ENCODE data around the gene PAIP2.
"Not testable (repeated sequence)": the region's sequence is repeated elsewhere in the genome, so short reads cannot be mapped to it uniquely, and the experiment has no call there.

The PAIP2 gene

DNA sequence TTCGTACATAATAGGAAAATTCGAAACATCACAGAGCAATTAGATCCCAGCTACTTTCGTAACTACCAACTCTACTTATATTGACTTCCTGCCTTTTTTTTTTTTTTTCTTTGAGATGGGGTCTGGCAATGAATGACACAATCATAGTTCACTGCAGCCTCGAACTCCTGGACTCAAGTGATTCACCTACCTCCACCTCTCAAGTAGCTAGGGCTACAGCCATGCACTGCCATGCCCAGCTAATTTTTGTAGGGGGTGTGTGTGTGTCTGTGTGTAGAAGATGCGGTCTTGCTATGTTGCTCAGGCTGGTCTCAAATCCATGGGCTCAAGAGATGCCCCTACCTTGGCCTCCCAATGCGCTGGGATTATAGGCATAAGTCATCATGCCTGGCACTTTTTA, 5.8 kb upstream of the PAIP2 start:
- no peak for DNase-seq

DNA sequence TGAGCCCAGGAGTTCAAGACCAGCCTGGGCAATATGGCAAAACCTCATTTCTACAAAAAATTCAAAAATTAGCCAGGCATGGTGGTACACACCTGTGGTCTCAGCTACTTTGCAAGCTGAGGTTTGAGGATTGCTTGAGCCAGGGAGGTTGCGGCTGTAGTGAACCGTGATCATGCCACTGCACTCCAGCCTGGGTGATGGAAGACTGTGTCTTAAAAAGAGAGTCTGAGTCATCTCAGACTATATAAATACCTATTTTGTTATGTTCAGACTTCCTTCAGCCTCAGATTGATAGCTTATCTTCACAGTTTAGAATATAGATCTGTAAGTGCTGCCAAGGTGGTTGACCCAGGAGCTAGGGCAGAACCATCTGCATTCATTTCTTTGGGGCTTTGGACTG, 1.6 kb upstream of the PAIP2 start:
- DNase-seq = no peak

DNA sequence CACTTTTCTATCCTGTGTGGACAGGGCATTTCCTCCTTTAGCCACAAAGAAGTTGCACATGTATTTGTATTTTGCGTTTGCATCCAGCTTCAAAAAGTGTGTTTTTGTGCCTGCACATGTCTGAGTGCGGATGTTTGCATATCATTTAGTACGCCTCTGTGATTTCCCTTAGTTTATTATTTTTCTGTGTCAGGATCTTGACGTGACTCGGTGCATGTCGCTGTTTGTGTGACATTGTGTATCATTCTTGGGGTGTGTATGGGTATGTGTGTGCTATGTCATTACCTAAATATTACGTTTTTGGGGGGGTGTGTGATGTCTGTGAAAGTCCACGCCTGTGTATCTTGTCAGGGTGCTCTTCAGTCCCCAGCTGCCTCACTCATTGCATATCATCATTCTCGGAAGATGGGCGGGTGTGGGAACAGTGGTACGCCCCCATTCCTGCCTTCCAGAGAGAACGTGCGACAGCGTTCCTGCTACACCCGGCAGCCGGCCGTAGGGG, 416 bp upstream of the PAIP2 start:
- DNase-seq = no peak

DNA sequence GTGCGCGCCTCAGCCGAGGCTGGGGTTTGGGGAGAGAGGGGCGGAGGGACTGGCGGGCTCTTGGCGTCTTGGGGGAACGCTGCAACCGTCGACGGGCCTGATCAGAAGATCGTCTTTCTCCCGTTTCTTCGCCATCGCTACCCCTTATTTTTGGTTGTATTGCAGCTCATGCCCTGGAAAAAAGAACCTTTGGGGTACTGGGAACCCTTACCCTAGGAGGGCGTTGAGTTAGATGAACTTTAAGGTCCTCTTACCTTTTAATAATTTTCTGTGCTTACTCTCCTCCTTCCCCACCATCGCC, 719 bp downstream of the PAIP2 start:
- DNase-seq = no peak

DNA sequence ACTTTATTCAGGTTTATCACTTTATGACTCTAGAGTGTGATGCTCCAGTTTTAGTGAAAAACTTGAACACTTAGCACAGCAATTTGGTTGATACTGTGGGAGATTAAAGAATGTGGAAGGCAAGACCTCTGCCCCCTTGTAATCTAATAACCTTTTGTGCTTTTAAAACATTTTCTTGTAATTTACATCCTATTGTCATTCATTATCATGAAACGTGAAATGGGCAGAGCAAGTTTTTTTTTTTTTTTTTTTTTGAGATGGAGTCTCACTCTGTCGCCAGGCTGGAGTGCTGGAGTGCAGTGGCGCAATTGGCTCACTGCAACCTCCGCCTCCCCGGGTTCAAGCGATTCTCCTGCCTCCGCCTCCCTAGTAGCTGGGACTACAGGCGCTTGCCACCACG, 1.8 kb downstream of the PAIP2 start:
- DNase-seq = no peak

DNA sequence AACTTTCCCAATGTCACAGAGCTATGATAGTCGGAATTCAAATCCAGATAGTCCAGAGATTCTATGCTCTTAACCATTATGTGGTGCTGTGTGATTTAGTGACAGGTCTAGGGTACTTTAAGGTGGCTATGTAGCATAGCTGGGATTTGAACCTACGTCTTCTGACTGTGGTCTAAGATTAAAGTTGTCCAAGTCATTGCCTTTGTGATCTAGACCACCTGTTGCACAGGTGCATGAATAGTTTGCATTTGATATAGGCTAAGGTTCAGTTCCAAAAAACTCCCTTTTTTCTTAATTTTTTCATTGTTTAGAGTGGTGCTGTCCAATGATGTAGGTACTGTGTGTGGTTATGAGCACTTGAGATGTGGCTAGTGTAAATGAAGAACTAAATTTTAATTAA, 2.5 kb downstream of the PAIP2 start:
- DNase-seq = no peak

DNA sequence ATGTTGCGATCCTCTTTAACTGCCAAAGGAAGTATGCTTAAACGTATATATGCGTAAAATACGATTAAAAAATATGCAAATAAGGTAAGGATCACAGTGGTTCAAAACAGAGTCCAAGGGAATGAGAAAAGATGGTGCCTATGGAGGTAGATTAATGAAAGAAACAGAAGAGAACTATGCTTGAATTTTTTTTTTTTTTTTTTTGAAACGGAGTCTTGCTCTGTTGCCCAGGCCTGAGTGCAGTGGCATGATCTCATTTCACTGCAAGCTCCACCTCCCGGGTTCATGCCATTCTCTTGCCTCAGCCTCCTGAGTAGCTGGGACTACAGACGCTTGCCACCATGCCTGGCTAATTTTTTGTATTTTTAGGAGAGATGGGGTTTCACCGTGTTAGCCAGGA, 3.8 kb downstream of the PAIP2 start:
- not testable (repeated sequence) for DNase-seq

DNA sequence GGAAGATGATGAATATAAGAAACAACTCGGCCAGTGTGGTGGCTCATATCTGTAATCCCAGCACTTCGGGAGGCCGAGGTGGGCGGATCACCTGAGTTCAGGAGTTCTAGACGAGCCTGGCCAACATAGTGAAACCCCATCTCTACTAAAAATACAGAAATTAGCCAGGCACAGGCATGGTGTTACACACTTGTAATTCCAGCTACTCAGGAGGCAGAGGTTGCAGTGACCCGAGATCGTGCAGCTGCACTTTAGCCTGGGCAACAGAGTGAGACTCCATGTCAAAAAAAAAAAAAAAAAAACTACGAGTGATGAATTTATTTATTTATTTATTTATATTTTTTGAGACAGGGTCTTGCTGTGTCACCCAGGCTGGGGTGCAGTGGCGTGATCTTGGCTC, 6.2 kb downstream of the PAIP2 start:
- not testable (repeated sequence) for DNase-seq

DNA sequence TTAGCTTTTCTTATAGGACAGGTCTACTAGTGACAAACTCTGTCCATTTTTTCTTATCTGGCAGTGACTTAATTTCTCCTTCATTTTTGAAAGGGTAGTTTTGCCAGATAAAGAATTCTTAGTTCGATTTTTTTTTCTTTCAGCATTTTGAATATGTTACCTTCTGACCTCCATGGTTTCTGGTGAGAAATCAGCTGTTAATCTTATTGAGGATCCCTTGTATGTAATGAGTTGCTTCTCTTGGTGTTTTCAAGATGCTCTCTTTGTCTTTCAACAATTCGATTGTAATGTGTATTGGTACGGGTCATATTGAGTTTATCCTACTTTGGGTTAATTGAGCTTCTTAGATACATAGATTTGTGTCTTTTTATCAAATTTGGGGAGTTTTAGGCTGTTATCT, 12.5 kb downstream of the PAIP2 start:
- DNase-seq = no peak

DNA sequence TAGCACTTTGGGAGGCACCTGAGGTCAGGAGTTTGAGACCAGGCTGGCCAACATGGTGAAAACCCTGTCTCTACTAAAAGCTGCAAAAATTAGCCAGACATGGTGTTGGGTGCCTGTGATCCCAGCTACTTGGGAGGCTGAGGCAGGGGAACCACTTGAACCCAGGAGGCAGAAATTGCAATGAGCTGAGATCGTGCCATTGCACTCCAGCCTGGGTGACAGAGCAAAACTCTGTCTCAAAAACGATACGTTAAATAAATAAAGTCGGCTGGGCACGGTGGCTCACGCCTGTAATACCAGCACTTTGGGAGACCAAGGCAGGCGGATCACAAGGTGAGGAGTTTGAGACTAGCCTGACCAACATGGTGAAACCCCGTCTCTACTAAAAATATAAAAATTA, 14.2 kb downstream of the PAIP2 start:
- not testable (repeated sequence) for DNase-seq

DNA sequence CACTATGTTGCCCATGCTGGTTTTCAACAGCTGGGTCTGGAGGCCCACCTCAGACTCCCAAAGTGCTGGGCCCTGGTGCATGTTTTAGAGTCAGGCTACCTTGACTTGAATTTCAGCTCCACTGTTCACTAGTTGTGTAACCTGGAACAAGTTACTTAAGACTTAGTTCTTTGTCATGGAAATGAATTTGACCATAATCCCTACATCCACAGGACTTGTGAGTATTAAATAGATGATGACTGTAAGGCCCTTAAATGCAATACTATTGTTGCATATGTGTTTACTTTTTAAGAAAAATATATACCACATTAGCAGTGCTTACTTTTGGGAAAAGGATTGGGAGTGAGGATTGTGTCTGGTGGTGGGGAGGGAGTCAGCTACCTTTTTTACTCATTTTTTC, 16.4 kb downstream of the PAIP2 start:
- DNase-seq = no peak

DNA sequence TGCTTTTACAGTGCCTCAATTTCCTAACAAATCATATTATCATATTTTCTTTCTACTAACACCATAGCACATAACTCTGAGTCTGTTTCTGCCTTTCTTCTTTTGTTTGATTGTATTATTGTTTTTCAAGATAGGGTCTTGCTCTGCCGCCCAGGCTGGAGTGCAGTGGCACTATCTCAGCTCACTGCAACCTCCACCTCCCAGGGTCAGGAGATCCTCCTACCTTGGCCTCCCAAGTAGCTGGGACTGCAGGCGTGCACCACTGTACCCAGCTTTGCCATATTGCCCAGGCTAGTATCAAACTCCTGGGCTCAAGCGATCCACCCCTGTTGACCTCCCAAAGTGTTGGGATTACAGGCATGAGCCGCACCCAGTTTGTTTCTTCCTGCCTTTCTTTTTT, 18.7 kb downstream of the PAIP2 start:
- no peak for DNase-seq

DNA sequence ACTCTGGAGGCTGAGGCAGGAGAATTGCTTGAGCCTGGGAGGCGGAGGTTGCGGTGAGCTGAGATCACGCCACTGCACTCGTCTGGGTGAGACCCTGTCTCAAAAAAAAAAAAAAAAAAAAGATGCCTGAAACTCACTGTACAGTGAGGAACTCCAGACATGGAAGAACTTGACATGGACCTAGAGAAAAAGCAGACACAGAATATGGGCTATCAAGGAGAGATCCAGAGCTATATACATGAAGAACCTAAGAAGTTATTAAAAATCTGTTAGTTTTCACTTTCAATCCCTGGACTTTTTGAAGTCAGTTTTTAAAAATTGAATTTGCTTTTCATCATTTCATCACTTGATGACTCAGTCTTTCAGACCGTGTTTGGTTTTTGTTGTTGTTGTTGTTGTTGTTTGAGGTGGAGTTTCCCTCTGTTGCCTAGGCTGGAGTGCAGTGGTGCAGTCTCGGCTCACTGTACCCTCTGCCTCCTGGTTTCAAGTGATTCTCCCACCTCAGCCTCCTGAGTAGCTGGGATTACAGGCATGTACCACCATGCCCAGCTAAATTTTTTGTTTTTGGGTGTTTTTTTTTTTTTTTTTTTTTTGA, 20.3 kb downstream of the PAIP2 start:
- no peak for DNase-seq

DNA sequence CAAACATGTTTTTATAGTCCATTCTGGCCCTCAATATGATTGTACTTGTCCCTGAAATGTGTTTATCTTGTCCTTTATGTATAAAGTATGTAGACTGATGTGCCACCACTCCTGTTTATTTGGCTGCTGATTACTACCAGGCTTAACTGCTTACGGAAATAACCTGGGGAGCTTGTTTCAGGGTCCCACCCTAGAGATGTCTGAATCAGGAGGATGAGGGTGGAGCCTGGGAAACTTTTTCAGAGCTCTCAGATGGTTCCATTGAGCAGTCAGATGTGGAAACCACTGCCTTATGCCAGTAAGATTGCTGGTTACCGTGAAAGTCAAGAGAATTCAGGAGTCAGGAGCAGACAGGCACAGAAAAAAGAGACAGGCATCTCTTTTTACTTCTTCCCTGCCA, 22.3 kb downstream of the PAIP2 start:
- DNase-seq = no peak

DNA sequence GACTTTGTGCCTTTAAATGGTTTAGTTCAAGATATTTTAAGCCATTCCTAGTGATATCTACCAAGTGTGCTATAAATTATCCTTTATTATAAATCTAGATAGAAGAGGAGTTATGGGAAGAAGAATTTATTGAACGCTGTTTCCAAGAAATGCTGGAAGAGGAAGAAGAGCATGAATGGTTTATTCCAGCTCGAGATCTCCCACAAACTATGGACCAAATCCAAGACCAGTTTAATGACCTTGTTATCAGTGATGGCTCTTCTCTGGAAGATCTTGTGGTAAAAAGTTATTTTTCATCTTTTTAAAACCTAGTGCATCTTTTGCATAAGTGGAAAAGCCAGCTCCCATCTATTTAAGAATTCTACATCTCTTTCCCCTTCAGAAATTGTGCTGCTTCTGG, 22.8 kb downstream of the PAIP2 start:
- DNase-seq = no peak

DNA sequence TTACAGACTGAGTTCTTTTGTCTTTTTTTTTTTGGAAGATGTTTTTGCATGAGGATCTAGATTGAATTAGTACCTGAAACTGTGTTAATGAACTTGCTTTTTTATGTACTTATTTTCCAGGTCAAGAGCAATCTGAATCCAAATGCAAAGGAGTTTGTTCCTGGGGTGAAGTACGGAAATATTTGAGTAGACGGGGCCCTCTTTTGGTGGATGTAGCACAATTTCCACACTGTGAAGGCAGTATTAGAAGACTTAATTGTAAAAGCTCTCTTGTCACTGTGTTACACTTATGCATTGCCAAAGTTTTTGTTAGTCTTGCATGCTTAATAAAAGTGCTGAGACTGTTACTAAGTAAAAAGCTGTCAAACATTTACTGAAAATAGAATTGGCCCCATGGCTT, 27.0 kb downstream of the PAIP2 start:
- DNase-seq = no peak

DNA sequence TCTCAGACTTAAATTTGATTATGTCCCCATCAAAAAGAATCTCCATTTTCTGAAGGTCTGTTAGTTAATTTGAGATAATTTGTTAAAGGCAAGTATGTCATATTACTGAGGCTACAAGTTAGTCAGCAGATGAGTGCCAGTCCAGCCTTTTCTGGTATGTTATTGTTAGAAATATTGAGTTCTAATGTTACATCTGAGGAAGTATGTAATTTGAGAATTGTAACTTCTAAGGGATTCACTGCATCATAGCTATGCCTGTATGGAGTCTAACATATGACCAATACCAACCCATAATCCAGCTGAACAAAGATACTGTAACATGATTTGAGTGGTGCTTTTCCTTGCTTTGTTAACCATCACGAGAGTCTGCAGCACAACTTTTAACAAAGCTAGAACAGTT, 27.5 kb downstream of the PAIP2 start:
- no peak for DNase-seq

DNA sequence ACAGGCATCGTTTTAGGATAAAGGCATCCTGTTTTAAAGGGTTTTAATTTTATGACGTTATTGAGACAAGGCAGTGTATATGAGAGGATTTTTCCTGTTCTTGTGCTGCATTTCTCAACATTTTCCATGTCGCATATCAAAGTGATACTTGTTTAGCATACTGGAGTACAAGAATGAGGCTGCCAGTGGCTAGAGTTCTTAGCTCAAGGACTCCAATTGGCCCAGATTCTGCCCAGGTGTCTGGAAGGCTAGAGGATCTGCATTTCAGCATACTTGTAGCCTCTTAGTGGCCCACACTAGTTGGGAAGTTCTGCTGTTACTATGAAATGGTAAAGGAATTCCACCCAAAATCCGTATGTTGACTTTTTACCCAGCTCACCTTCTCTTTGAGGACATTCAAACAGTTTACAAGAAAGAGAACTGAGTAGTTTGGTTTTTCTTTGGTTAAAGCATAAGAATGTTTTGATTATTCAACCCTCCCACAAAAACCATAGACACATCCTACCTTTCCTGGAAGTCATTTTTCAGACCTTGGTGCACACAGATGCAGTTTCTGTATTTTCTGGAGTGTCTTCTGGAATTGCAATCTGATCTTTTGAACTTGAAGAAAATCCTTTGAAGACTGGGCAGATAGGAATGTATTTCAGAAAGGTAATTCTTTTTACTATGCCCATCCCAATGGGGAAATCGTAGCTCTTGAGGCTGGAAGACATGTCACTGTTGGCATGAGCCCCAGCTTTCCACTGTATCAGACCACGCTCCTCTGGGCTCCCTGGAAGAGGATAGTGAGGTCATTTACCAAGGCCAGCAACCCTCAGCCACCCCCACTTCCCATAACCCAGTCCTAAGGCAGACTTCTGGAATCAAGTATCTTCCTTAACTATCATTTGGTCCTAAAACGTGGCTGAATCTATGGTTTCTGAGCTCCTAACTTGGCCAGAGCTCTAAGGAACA, 30.1 kb downstream of the PAIP2 start:
- no peak for DNase-seq

DNA sequence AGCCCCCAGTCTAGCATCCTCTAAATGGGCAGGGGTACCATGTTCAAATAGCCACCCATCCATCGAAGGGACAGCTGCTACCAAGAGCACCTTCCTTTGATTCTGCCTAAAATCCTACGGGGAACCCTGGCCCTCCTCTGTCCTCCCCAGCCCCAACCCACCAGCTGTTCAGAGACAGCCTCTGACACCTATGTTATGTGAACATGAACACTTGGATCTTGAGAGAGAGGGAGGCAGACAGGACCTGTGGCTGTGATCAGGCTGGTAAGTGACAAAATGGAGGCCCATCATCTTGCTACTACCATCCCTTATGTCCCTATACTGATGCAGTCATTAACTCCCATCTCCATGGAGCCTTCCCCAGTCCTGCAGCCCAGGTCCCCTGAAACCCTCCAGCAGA, 33.3 kb downstream of the PAIP2 start:
- DNase-seq = no peak

DNA sequence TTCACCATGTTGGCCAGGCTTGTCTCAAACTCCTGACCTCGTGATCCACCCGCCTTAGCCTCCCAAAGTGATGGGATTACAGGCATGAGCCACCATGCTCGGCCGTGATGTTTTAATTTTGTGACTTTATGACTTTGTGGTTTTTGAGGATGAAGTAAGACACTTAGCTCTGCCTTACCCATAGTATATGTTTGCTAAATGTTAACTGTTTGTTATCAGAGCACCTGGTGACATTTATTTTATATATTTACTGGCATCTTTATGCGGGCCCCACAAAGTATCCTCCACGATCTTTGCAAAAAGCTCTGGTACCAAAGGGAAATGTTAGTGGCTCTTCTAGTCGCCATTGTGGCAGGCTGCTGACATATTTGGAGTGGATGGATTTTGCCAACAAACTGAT, 34.7 kb downstream of the PAIP2 start:
- DNase-seq = no peak

DNA sequence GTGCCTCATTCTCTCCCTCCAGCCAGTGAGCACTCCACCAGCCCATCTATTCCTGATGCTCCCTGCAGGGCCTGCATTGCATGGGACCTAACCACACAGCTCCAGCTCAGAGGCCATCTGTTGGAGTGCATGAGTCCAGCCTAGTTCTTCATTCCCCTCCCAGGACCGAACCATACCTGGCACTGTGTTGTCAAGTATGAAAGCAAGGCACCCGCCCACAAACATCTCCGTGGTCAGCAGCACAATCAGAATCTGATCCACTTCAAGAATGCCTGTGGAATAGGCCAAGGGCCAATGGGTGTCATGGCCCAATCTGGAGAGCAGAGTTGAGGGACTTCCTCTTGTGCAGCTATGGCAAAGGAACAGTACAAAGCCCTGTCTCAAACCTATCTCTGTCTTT, 35.6 kb downstream of the PAIP2 start:
- no peak for DNase-seq

DNA sequence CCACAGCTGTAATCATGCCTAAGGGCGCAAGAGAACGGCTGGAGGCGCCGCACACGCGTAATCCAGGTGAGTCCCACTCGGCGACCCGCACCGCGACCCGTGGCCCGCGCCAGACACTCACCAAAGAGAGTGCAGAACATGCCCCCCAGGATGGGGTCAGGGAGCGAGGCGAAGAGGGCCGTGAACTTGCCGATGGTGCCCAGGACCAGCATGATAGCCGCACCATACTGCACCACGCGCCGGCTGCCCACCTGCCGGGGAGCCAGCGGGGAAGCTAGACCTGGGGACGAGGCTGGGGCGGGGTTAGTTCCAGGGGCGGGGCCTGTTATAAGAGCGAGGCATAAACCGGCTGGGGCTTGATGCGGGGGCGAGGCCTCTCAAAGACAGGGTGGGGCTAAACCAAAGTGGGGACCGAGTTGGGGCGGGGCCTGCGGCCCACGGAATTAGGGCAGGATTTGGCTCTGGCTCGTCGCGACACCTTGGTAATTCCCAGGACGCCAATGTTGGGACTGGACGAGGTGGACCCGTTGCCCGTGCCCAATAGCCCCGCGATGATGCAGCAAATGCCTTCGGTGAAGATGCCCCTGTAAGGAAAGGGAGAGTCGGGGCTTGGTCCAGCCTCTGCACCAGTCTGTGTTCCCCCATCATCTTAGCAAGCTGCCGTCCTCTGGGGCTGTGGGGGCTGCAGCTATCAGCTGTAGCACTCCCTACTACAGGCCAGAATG, 36.6 kb downstream of the PAIP2 start:
- no peak for DNase-seq

DNA sequence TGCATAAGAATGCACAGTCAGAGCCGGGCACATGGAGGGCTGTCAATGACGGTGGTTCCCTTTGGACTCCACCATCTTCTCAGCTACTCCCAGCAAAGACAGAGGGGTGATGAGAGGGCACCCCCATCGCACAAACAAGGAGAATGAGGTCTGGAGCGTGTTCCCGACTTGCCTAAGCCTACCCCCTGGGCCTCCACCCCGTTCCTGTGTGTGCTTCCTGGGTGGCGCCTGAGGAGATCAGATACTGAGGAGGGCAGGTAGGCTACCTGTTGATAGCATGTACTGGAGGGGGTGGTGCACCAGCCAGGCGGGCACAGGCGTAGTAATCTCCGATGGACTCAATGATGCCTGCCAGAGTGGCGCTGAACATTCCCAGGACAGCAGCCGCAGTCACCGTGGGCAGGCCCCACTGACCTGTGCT, 37.3 kb downstream of the PAIP2 start:
- DNase-seq = no peak

All from NCI-H2029 (cell line).